HG03460 (cell line): ENCODE measurements around the gene MPG.

Experiments used
- ATAC-seq: cut with Tn5 transposase; IDR thresholded peaks from one replicate; pipeline ENCODE4 v1.9.1; 2021; ENCODE audit not compliant: unreplicated experiment

Gene MPG

GRCh38 chr16:65745-66144 is 12.3 kb upstream of the MPG start:
- ATAC-seq: no peak

GRCh38 chr16:66309-67182 is 11.5 kb upstream of the MPG start:
- no peak for ATAC-seq

- no peak for ATAC-seq
Observed at GRCh38 chr16:67183-67791, 10.7 kb upstream of the MPG start.

- no peak for ATAC-seq
Observed at GRCh38 chr16:67884-68789, 9.9 kb upstream of the MPG start.

- no peak for ATAC-seq
Observed at GRCh38 chr16:69181-69580, 8.8 kb upstream of the MPG start.

GRCh38 chr16:71210-71539 is 6.8 kb upstream of the MPG start:
- no peak for ATAC-seq

GRCh38 chr16:71540-72401 is 6.3 kb upstream of the MPG start:
- ATAC-seq: no peak

GRCh38 chr16:72561-73548 is 5.2 kb upstream of the MPG start, which contains the start of gene RHBDF1:
Gene RHBDF1 (minus strand): TSS chr16:72631. CDS start chr16:65015, 7,616 bp downstream.
- no peak for ATAC-seq

- ATAC-seq: no peak
Observed at GRCh38 chr16:74051-74746, 3.8 kb upstream of the MPG start.

- no peak for ATAC-seq
Observed at GRCh38 chr16:74747-75334, 3.2 kb upstream of the MPG start.

GRCh38 chr16:75580-76501 is 2.2 kb upstream of the MPG start:
- ATAC-seq: no peak

GRCh38 chr16:76535-77272 is 1.3 kb upstream of the MPG start:
- ATAC-seq: no peak

GRCh38 chr16:77273-77806 is 685 bp upstream of the MPG start:
- peak; percentile 21 for ATAC-seq

- ATAC-seq: peak; percentile 8
Observed at GRCh38 chr16:78444-79150, 572 bp downstream of the MPG start.

- no peak for ATAC-seq
Observed at GRCh38 chr16:79151-80054, 1.4 kb downstream of the MPG start.
